H1 (cell line): ENCODE results near the gene FHAD1. TPM values are rescaled to one million over a fixed set of nuclear protein-coding genes. Genes with fewer than 3 reads are reported as not detected.

ENCODE experiments used
- BRCA1 ChIP-seq: IDR thresholded peaks from 2 replicates; pipeline ENCODE4 v1.6.1; 2012; ENCODE audit warnings: low read depth, low read length, improper control_type of control experiment
- polyA plus RNA-seq, 7 experiments: library from polyadenylated mRNA; depleted of rRNA in 3 of 7; stranded (reverse) in 5 of 7; unstranded in 2 of 7; fragments of >200 nt in 5 of 7; fragments of 200-250 nt in 2 of 7; gene quantifications; 1 replicate in 5 of 7; 2 replicates in 1 of 7; 4 replicates in 1 of 7; pipeline versions ENCODE4 v1.2.1 to v1.2.3, GENCODE V29; 2011 to 2013; ENCODE audit warnings: missing spikeins in 2 of 7, mixed read lengths in 2 of 7
- total RNA-seq: library from RNA; stranded (reverse); fragmentation: NEBNext Ultra II Directional; extraction: Animal tissue kit (Norgen Biotek cat#: 25700); gene quantifications from 2 replicates; pipeline ENCODE4 v1.2.1, GENCODE V29; 2021

FHAD1 gene
- total and polyA plus RNA-seq, 2 of the 8 experiments (the other 6 are each of a cell fraction or from before 2014, with no cell fraction given): 0.39 to 0.69 TPM

GRCh38 chr1:15304708-15305467 lies 57.9 kb downstream of the FHAD1 start (continued):
- TF ChIP-seq BRCA1: no peak
